A673 (cell line): ENCODE results near the gene MAPKAPK2. TPM values are rescaled to one million over a fixed set of nuclear protein-coding genes. Genes with fewer than 3 reads are reported as not detected.
"Not testable (repeated sequence)": the region's sequence is repeated elsewhere in the genome, so short reads cannot be mapped to it uniquely, and the experiment has no call there.

Experiments
- BruUV-seq: library from RNA; stranded (reverse); fragments of 400-500 nt; replicated peaks from 2 replicates; lab custom pipeline; 2021; lab: Mats Ljungman, UMichigan
- CTCF ChIA-PET: fragments of 300-600 bp; sonication (Branson Sonifier 250); formaldehyde crosslinking; loops from one replicate; lab custom pipeline; 2022; ENCODE audit warnings: antibody characterized with exemption; lab: Charles Lee
- POLR2A ChIA-PET: fragments of 300-600 bp; sonication (Branson Sonifier 250); formaldehyde crosslinking; loops from one replicate; lab custom pipeline; 2022; ENCODE audit warnings: antibody characterized with exemption; ENCODE audit not compliant: low non-redundant PET; lab: Charles Lee
- DNase-seq: peaks from one replicate; pipeline ENCODE4 v3.0.0-alpha.2; 2015; ENCODE audit warnings: low spot score
- H3K27ac ChIP-seq: fragments of 200-600 bp; sonication (generic); 2 replicates; pipeline ENCODE4 v1.5.1; 2016; ENCODE audit warnings: mixed run types, low read depth, mild to moderate bottlenecking, mixed read lengths, antibody characterized with exemption, low read length; ENCODE audit not compliant: poor library complexity, severe bottlenecking
- H3K27me3 ChIP-seq: fragments of 200-600 bp; sonication (generic); replicated peaks from 2 replicates; pipeline ENCODE4 v1.6.1; 2017; ENCODE audit warnings: mixed run types, low read depth, mild to moderate bottlenecking, mixed read lengths, antibody characterized with exemption, low read length; ENCODE audit not compliant: insufficient read depth, poor library complexity
- H3K36me3 ChIP-seq: fragments of 200-600 bp; sonication (generic); 2 replicates; pipeline ENCODE4 v1.6.1; 2016; ENCODE audit warnings: mixed run types, mild to moderate bottlenecking, mixed read lengths, antibody characterized with exemption, low read length; ENCODE audit not compliant: insufficient read depth, poor library complexity, severe bottlenecking
- H3K4me1 ChIP-seq: fragments of 200-600 bp; sonication (generic); 2 replicates; pipeline ENCODE4 v1.6.1; 2017; ENCODE audit warnings: mixed run types, mild to moderate bottlenecking, mixed read lengths, antibody characterized with exemption, low read length; ENCODE audit not compliant: insufficient read depth, poor library complexity, severe bottlenecking
- H3K4me3 ChIP-seq: fragments of 200-600 bp; sonication (generic); 2 replicates; pipeline ENCODE4 v1.5.1; 2016; ENCODE audit warnings: low read depth, mixed run types, mild to moderate bottlenecking, mixed read lengths, low read length; ENCODE audit not compliant: poor library complexity, severe bottlenecking
- H3K9me3 ChIP-seq: fragments of 200-600 bp; sonication (generic); 2 replicates; pipeline ENCODE4 v1.6.1; 2016; ENCODE audit warnings: mixed run types, low read depth, mild to moderate bottlenecking, mixed read lengths, antibody characterized with exemption, low read length; ENCODE audit not compliant: poor library complexity, severe bottlenecking
- EZH2 ChIP-seq: fragments of 200-600 bp; sonication (generic); IDR thresholded peaks from 2 replicates; pipeline ENCODE4 v1.6.1; 2017; ENCODE audit warnings: borderline replicate concordance, low read depth, mild to moderate bottlenecking, mixed read lengths, antibody characterized with exemption, low read length; ENCODE audit not compliant: poor library complexity, severe bottlenecking
- intact Hi-C: fragments of 100-400 bp; cut with micrococcal nuclease; formaldehyde crosslinking; loops from one replicate; pipeline ENCODE4 v1.10.0; 2022; ENCODE audit not compliant: unreplicated experiment
- total RNA-seq: library from RNA; stranded (reverse); gene quantifications from 2 replicates; pipeline ENCODE4 v1.2.3, GENCODE V29; 2021
- TF ChIP-seq, protein P1 (sequence below): fragments of 300-800, 200-600 bp; sonication (generic); conservative IDR thresholded peaks from 2 replicates; pipeline ENCODE4 v1.5.1; 2017; ENCODE audit warnings: low read depth, mild to moderate bottlenecking, antibody characterized with exemption, low read length, moderate library complexity, mixed read lengths

The MAPKAPK2 gene
- total RNA-seq, 1 experiment from 2014 or later, result 39.2 TPM

- Histone ChIP-seq H3K36me3 (no peaks in the 10 kb centered on the region), H3K27ac (peak overlapping the region; percentile 69), H3K4me3 (peak overlapping the region; percentile 96), H3K27me3 (no peaks in the 10 kb centered on the region), H3K4me1 (peaks cover 34% of the 10 kb centered on the region), H3K9me3 (no peaks in the 10 kb centered on the region)
- ChIA-PET CTCF (interaction anchor here (0.6 to 4.7 kb wide), 4 partner anchors 19 to 230 kb away, joined by 3 to 36 read pairs (median 4); partner anchors contain the start of genes EIF2D and IL20), POLR2A (no interaction called here)
- intact Hi-C loops, result loop anchor here (10.0 kb wide), 1 partner anchor 349 kb away; no protein-coding TSS in a partner anchor
- TF ChIP-seq EZH2, result no peak
- TF ChIP-seq, protein P1, sequence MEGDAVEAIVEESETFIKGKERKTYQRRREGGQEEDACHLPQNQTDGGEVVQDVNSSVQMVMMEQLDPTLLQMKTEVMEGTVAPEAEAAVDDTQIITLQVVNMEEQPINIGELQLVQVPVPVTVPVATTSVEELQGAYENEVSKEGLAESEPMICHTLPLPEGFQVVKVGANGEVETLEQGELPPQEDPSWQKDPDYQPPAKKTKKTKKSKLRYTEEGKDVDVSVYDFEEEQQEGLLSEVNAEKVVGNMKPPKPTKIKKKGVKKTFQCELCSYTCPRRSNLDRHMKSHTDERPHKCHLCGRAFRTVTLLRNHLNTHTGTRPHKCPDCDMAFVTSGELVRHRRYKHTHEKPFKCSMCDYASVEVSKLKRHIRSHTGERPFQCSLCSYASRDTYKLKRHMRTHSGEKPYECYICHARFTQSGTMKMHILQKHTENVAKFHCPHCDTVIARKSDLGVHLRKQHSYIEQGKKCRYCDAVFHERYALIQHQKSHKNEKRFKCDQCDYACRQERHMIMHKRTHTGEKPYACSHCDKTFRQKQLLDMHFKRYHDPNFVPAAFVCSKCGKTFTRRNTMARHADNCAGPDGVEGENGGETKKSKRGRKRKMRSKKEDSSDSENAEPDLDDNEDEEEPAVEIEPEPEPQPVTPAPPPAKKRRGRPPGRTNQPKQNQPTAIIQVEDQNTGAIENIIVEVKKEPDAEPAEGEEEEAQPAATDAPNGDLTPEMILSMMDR, result no peak
- no peak for DNase-seq
- BruUV-seq, result no TSS peak
Measured at GRCh38 chr1:206635978-206636345, 48.7 kb upstream of the MAPKAPK2 start.

- Histone ChIP-seq H3K27ac (no peak overlapping the region), H3K4me3 (peak overlapping the region; percentile 96), H3K4me1 (peaks cover 28% of the 10 kb centered on the region), H3K9me3 (no peaks in the 10 kb centered on the region), H3K36me3 (no peaks in the 10 kb centered on the region), H3K27me3 (no peaks in the 10 kb centered on the region)
- POLR2A ChIA-PET, result no interaction called here
- CTCF ChIA-PET, result interaction anchor here (4.7 kb wide), 1 partner anchor 27 kb away, joined by 36 read pairs; no protein-coding TSS in a partner anchor
- intact Hi-C loops, result loop anchor here (10.0 kb wide), 1 partner anchor 348 kb away; no protein-coding TSS in a partner anchor
- peak; percentile 21 for DNase-seq
- TF ChIP-seq, protein P1, result no peak
- no peak for TF ChIP-seq EZH2
- no TSS peak for BruUV-seq
Measured at GRCh38 chr1:206636671-206637070, 48.0 kb upstream of the MAPKAPK2 start.

- Histone ChIP-seq H3K27ac (no peak overlapping the region), H3K27me3 (no peaks in the 10 kb centered on the region), H3K4me1 (peaks cover 28% of the 10 kb centered on the region), H3K4me3 (no peak overlapping the region), H3K9me3 (no peaks in the 10 kb centered on the region), H3K36me3 (no peaks in the 10 kb centered on the region)
- intact Hi-C loops, result loop anchor here (10.0 kb wide), 1 partner anchor 347 kb away; no protein-coding TSS in a partner anchor
- no TSS peak for BruUV-seq
- DNase-seq, result no peak
- ChIA-PET POLR2A (no interaction called here), CTCF (no interaction called here)
- no peak for TF ChIP-seq EZH2
- TF ChIP-seq, protein P1, result no peak
Measured at GRCh38 chr1:206637605-206638004, 47.1 kb upstream of the MAPKAPK2 start.

GRCh38 chr1:206642074-206642473, 42.6 kb upstream of the MAPKAPK2 start:
- H3K27me3 ChIP-seq, H3K4me3 ChIP-seq, H3K4me1 ChIP-seq, H3K36me3 ChIP-seq, intact Hi-C loops, H3K9me3 ChIP-seq, POLR2A ChIA-PET, DNase-seq, CTCF ChIA-PET, BruUV-seq, H3K27ac ChIP-seq: not testable (repeated sequence)
